ENCODE measurements around the gene GALNT7. TPM values are rescaled to one million over a fixed set of nuclear protein-coding genes. Genes with fewer than 3 reads are reported as not detected.

The GALNT7 gene
- total and polyA plus RNA-seq, 4 donors, result 0.65 to 13.0 (median 2.1) TPM

DNA sequence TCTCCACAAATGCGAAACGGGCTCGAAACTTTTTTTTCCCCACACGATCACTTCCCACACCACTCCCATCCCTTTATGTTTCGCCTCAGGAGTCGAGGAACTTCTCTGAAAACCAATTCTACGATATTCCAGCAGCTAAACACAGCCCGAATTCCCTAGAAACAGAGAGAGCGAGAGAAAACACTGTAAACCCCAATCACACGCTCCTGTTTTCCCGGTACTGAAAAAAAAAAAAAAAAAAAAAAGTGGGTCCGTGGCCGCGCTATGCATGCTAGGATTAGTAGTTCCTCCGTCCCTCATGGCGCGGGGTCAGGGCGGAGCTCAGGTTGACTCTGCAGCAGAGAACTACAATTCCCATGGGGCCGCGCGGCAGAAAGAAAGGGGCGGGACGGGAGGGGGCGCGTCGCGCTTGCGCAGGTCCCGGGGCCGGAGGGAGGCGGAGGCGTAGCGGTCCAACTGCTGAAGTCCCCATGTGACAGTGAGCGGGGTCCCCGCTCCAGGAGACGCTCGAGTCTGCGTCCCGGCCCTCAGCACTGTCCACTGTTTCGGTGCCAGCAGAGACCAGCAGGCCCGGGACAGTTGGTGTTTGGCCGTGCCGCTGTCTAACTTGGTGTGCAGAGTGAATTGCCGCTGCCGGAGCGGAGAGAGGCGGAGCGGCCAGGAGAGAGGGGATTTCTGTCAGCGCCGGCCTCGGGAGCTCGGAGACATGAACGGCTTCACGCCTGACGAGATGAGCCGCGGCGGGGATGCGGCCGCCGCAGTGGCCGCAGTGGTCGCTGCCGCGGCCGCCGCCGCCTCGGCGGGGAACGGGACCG, 202.1 kb downstream of the GALNT7 start, which contains the start of gene SAP30:
SAP30 (plus strand) TSS at position 478 of the 815 bp plus-strand sequence; CDS start at position 707, 229 bp downstream.
- peaks cover 0 to 7% (median 3%) of the 10 kb centered on the region in 4 donors for H3K4me1 ChIP-seq (ENCODE audit: control insufficient read depth in 4 of 4, insufficient read depth in 4 of 4, low read length in 3 of 4)
- peak; percentile 99 for DNase-seq (ENCODE audit: low spot score)
- H3K4me3 ChIP-seq (ENCODE audit: low read depth in 1 of 3, low read length in 3 of 3), result peak within 1 kb of the TSS; percentile 84 to 99 (median 89)
- H3K36me3 ChIP-seq (ENCODE audit: control insufficient read depth in 4 of 4, insufficient read depth in 3 of 4, low read depth in 1 of 4, low read length in 3 of 4), result no peaks in the 10 kb centered on the region
- no peaks in the 10 kb centered on the region for H3K27me3 ChIP-seq (ENCODE audit: control insufficient read depth in 4 of 4, insufficient read depth in 4 of 4, low read length in 3 of 4)
- TF ChIP-seq, protein P1, sequence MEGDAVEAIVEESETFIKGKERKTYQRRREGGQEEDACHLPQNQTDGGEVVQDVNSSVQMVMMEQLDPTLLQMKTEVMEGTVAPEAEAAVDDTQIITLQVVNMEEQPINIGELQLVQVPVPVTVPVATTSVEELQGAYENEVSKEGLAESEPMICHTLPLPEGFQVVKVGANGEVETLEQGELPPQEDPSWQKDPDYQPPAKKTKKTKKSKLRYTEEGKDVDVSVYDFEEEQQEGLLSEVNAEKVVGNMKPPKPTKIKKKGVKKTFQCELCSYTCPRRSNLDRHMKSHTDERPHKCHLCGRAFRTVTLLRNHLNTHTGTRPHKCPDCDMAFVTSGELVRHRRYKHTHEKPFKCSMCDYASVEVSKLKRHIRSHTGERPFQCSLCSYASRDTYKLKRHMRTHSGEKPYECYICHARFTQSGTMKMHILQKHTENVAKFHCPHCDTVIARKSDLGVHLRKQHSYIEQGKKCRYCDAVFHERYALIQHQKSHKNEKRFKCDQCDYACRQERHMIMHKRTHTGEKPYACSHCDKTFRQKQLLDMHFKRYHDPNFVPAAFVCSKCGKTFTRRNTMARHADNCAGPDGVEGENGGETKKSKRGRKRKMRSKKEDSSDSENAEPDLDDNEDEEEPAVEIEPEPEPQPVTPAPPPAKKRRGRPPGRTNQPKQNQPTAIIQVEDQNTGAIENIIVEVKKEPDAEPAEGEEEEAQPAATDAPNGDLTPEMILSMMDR (IDR thresholded peaks at IDR 0.05; ENCODE audit: low read depth, low read length, missing input control), result no peak
- TF ChIP-seq EGR1 (IDR thresholded peaks at IDR 0.05; ENCODE audit: low read depth in 2 of 2) (peak; percentile 58 to 60), GABPA (IDR thresholded peaks at IDR 0.05 in 1 of 2, conservative IDR thresholded peaks at IDR 0.05 in 1 of 2) (peak in 1 of 2 donors; percentile 41), RXRA (IDR thresholded peaks at IDR 0.05) (peak; percentile 23 to 42), RAD21 (IDR thresholded peaks at IDR 0.05) (peak in 1 of 2 donors; percentile 12), SP1 (IDR thresholded peaks at IDR 0.05) (peak; percentile 69), JUND (IDR thresholded peaks at IDR 0.05) (no peak), HNF4A (conservative IDR thresholded peaks at IDR 0.05) (peak in 1 of 2 donors; percentile 37), TAF1 (conservative IDR thresholded peaks at IDR 0.05) (peak; percentile 49), HNF4G (IDR thresholded peaks at IDR 0.05) (no peak), YY1 (IDR thresholded peaks at IDR 0.05) (peak; percentile 95), FOXA1 (IDR thresholded peaks at IDR 0.05) (peak; percentile 23), FOXA2 (IDR thresholded peaks at IDR 0.05) (no peak), NR2F2 (IDR thresholded peaks at IDR 0.05) (peak; percentile 52)
- TF ChIP-seq, protein P2, sequence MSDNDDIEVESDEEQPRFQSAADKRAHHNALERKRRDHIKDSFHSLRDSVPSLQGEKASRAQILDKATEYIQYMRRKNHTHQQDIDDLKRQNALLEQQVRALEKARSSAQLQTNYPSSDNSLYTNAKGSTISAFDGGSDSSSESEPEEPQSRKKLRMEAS (IDR thresholded peaks at IDR 0.05), result peak; percentile 78
- TF ChIP-seq, protein P3, sequence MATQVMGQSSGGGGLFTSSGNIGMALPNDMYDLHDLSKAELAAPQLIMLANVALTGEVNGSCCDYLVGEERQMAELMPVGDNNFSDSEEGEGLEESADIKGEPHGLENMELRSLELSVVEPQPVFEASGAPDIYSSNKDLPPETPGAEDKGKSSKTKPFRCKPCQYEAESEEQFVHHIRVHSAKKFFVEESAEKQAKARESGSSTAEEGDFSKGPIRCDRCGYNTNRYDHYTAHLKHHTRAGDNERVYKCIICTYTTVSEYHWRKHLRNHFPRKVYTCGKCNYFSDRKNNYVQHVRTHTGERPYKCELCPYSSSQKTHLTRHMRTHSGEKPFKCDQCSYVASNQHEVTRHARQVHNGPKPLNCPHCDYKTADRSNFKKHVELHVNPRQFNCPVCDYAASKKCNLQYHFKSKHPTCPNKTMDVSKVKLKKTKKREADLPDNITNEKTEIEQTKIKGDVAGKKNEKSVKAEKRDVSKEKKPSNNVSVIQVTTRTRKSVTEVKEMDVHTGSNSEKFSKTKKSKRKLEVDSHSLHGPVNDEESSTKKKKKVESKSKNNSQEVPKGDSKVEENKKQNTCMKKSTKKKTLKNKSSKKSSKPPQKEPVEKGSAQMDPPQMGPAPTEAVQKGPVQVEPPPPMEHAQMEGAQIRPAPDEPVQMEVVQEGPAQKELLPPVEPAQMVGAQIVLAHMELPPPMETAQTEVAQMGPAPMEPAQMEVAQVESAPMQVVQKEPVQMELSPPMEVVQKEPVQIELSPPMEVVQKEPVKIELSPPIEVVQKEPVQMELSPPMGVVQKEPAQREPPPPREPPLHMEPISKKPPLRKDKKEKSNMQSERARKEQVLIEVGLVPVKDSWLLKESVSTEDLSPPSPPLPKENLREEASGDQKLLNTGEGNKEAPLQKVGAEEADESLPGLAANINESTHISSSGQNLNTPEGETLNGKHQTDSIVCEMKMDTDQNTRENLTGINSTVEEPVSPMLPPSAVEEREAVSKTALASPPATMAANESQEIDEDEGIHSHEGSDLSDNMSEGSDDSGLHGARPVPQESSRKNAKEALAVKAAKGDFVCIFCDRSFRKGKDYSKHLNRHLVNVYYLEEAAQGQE (IDR thresholded peaks at IDR 0.05), result peak; percentile 99
- TF ChIP-seq, protein P4, sequence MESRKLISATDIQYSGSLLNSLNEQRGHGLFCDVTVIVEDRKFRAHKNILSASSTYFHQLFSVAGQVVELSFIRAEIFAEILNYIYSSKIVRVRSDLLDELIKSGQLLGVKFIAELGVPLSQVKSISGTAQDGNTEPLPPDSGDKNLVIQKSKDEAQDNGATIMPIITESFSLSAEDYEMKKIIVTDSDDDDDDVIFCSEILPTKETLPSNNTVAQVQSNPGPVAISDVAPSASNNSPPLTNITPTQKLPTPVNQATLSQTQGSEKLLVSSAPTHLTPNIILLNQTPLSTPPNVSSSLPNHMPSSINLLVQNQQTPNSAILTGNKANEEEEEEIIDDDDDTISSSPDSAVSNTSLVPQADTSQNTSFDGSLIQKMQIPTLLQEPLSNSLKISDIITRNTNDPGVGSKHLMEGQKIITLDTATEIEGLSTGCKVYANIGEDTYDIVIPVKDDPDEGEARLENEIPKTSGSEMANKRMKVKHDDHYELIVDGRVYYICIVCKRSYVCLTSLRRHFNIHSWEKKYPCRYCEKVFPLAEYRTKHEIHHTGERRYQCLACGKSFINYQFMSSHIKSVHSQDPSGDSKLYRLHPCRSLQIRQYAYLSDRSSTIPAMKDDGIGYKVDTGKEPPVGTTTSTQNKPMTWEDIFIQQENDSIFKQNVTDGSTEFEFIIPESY (IDR thresholded peaks at IDR 0.05), result peak; percentile 24
- TF ChIP-seq, protein P5, sequence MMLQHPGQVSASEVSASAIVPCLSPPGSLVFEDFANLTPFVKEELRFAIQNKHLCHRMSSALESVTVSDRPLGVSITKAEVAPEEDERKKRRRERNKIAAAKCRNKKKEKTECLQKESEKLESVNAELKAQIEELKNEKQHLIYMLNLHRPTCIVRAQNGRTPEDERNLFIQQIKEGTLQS (IDR thresholded peaks at IDR 0.05), result no peak
- peak within 1 kb of the TSS; percentile 83 to 92 for H3K9ac ChIP-seq (ENCODE audit: low read depth in 1 of 2, low read length in 2 of 2)
- no peaks in the 10 kb centered on the region for H3K9me3 ChIP-seq (ENCODE audit: control insufficient read depth in 4 of 4, low read length in 3 of 4)
- WGBS, result under 1% methylated on average over 72 of the region's 72 CpGs
- peak within 1 kb of the TSS; percentile 91 to 100 for H3K27ac ChIP-seq (ENCODE audit: low read depth in 1 of 2, low read length in 2 of 2)
